T-helper 17 cell (primary cell): ENCODE data around the gene STPG2. TPM values are rescaled to one million over a fixed set of nuclear protein-coding genes. Genes with fewer than 3 reads are reported as not detected.
"Not testable (repeated sequence)": the region's sequence is repeated elsewhere in the genome, so short reads cannot be mapped to it uniquely, and the experiment has no call there.

Experiments
- ATAC-seq: fragments of 150-1000 bp; cut with Tn5 transposase; 2 replicates; pipeline ENCODE4 v1.10.0; 2021; ENCODE audit warnings: mild to moderate bottlenecking, moderate library complexity
- DNase-seq, 3 donors: peaks; one replicate each; pipeline versions ENCODE4 v3.0.0 to v3.0.0-alpha.2; 2020 to 2021
- H3K9me3 ChIP-seq: one replicate; pipeline ENCODE4 v1.7.0; 2013; ENCODE audit warnings: low read length, mild to moderate bottlenecking; ENCODE audit not compliant: control insufficient read depth, poor library complexity, severe bottlenecking
- H3K27ac Mint-ChIP-seq: one replicate; pipeline ENCODE4 v1.8.0; 2022; ENCODE audit warnings: mild to moderate bottlenecking, moderate library complexity, mixed read lengths
- H3K27me3 Mint-ChIP-seq: one replicate; pipeline ENCODE4 v1.8.0; 2022; ENCODE audit warnings: mixed read lengths
- H3K36me3 Mint-ChIP-seq: one replicate; pipeline ENCODE4 v1.8.0; 2022; ENCODE audit warnings: low read depth, mixed read lengths
- H3K4me1 Mint-ChIP-seq: one replicate; pipeline ENCODE4 v1.8.0; 2022; ENCODE audit warnings: mild to moderate bottlenecking, mixed read lengths
- H3K4me3 Mint-ChIP-seq: one replicate; pipeline ENCODE4 v1.8.0; 2022; ENCODE audit warnings: mild to moderate bottlenecking, moderate library complexity, mixed read lengths
- total RNA-seq, 4 donors: library from RNA in 2 of 4; stranded (reverse) in 2 of 4; gene quantifications; one replicate each; pipeline ENCODE4 v1.2.3 and lab custom pipeline; 2022 to 2026

STPG2 gene
- total RNA-seq, 2 donors from 2014 or later, result 0.17 to 0.21 TPM

GRCh38 chr4:97664741-97665140 is 478.5 kb downstream of the STPG2 start:
- Mint-ChIP-seq H3K27ac (no peak overlapping the region), H3K36me3 (no peaks in the 10 kb centered on the region), H3K4me1 (no peaks in the 10 kb centered on the region), H3K4me3 (no peak overlapping the region), H3K27me3 (no peaks in the 10 kb centered on the region)
- no peaks in the 10 kb centered on the region for H3K9me3 ChIP-seq
- DNase-seq (no peak), ATAC-seq (no peak)

- H3K27me3 Mint-ChIP-seq, result no peaks in the 10 kb centered on the region
- no peaks in the 10 kb centered on the region for H3K9me3 ChIP-seq
- ATAC-seq (no peak), DNase-seq (no peak)
- no peak overlapping the region for H3K4me3 Mint-ChIP-seq
- H3K27ac Mint-ChIP-seq, result no peak overlapping the region
- no peaks in the 10 kb centered on the region for H3K4me1 Mint-ChIP-seq
- H3K36me3 Mint-ChIP-seq, result no peaks in the 10 kb centered on the region
Measured at GRCh38 chr4:97662133-97662532, 481.1 kb downstream of the STPG2 start.

GRCh38 chr4:97656044-97656720 is 487.1 kb downstream of the STPG2 start:
- H3K9me3 ChIP-seq, result no peaks in the 10 kb centered on the region
- no peaks in the 10 kb centered on the region for H3K4me1 Mint-ChIP-seq
- no peaks in the 10 kb centered on the region for H3K27me3 Mint-ChIP-seq
- DNase-seq, result no peak
- no peak overlapping the region for H3K4me3 Mint-ChIP-seq
- no peaks in the 10 kb centered on the region for H3K36me3 Mint-ChIP-seq
- ATAC-seq, result no peak
- H3K27ac Mint-ChIP-seq, result no peak overlapping the region

- DNase-seq (no peak), ATAC-seq (no peak)
- H3K27ac Mint-ChIP-seq, result no peak overlapping the region
- no peak overlapping the region for H3K4me3 Mint-ChIP-seq
- no peaks in the 10 kb centered on the region for H3K9me3 ChIP-seq
- H3K36me3 Mint-ChIP-seq, result no peaks in the 10 kb centered on the region
- no peaks in the 10 kb centered on the region for H3K4me1 Mint-ChIP-seq
- H3K27me3 Mint-ChIP-seq, result no peaks in the 10 kb centered on the region
Measured at GRCh38 chr4:97653701-97654100, 489.6 kb downstream of the STPG2 start.

- H3K36me3 Mint-ChIP-seq, result no peaks in the 10 kb centered on the region
- no peak for ATAC-seq
- H3K27me3 Mint-ChIP-seq, result no peaks in the 10 kb centered on the region
- H3K4me3 Mint-ChIP-seq, result no peak overlapping the region
- H3K4me1 Mint-ChIP-seq, result no peaks in the 10 kb centered on the region
- DNase-seq, result no peak
- H3K27ac Mint-ChIP-seq, result no peak overlapping the region
- no peaks in the 10 kb centered on the region for H3K9me3 ChIP-seq
Measured at GRCh38 chr4:97646997-97647396, 496.3 kb downstream of the STPG2 start.

- no peak for ATAC-seq
Measured at GRCh38 chr4:97645071-97645821, 498.0 kb downstream of the STPG2 start.

GRCh38 chr4:97643179-97643578 is 500.1 kb downstream of the STPG2 start:
- Mint-ChIP-seq H3K4me1 (no peaks in the 10 kb centered on the region), H3K27ac (no peak overlapping the region), H3K27me3 (no peaks in the 10 kb centered on the region), H3K36me3 (no peaks in the 10 kb centered on the region), H3K4me3 (no peak overlapping the region)
- ATAC-seq (no peak), DNase-seq (no peak)
- no peaks in the 10 kb centered on the region for H3K9me3 ChIP-seq

More at GRCh38 chr4:97645071-97645821, 498.0 kb downstream of the STPG2 start:
- H3K27ac Mint-ChIP-seq, result no peak overlapping the region
- no peak overlapping the region for H3K4me3 Mint-ChIP-seq
- DNase-seq, result no peak
- H3K27me3 Mint-ChIP-seq, result no peaks in the 10 kb centered on the region
- H3K36me3 Mint-ChIP-seq, result no peaks in the 10 kb centered on the region
- H3K4me1 Mint-ChIP-seq, result no peaks in the 10 kb centered on the region
- no peaks in the 10 kb centered on the region for H3K9me3 ChIP-seq

- Mint-ChIP-seq H3K4me1 (no peaks in the 10 kb centered on the region), H3K4me3 (no peak overlapping the region), H3K36me3 (no peaks in the 10 kb centered on the region), H3K27ac (no peak overlapping the region), H3K27me3 (no peaks in the 10 kb centered on the region)
- no peak for DNase-seq
- no peak for ATAC-seq
- no peaks in the 10 kb centered on the region for H3K9me3 ChIP-seq
Measured at GRCh38 chr4:97639961-97640360, 503.3 kb downstream of the STPG2 start.

GRCh38 chr4:97633831-97634230 is 509.4 kb downstream of the STPG2 start:
- not testable (repeated sequence) for H3K4me3 Mint-ChIP-seq, H3K36me3 Mint-ChIP-seq, H3K27me3 Mint-ChIP-seq, DNase-seq, ATAC-seq, H3K27ac Mint-ChIP-seq, H3K4me1 Mint-ChIP-seq, H3K9me3 ChIP-seq

- no peaks in the 10 kb centered on the region for H3K4me1 Mint-ChIP-seq
- no peaks in the 10 kb centered on the region for H3K27me3 Mint-ChIP-seq
- no peaks in the 10 kb centered on the region for H3K9me3 ChIP-seq
- DNase-seq (no peak), ATAC-seq (no peak)
- no peaks in the 10 kb centered on the region for H3K36me3 Mint-ChIP-seq
- no peak overlapping the region for H3K27ac Mint-ChIP-seq
- H3K4me3 Mint-ChIP-seq, result no peak overlapping the region
Measured at GRCh38 chr4:97627750-97628149, 515.5 kb downstream of the STPG2 start.

- Mint-ChIP-seq H3K4me3 (no peak overlapping the region), H3K27ac (no peak overlapping the region), H3K27me3 (no peaks in the 10 kb centered on the region), H3K36me3 (no peaks in the 10 kb centered on the region), H3K4me1 (no peaks in the 10 kb centered on the region)
- no peak for DNase-seq
- no peak for ATAC-seq
- no peaks in the 10 kb centered on the region for H3K9me3 ChIP-seq
Measured at GRCh38 chr4:97624204-97624603, 519.1 kb downstream of the STPG2 start.

GRCh38 chr4:97605932-97606331 is 537.3 kb downstream of the STPG2 start:
- H3K27ac Mint-ChIP-seq, result no peak overlapping the region
- no peaks in the 10 kb centered on the region for H3K9me3 ChIP-seq
- no peaks in the 10 kb centered on the region for H3K36me3 Mint-ChIP-seq
- H3K27me3 Mint-ChIP-seq, result no peaks in the 10 kb centered on the region
- no peaks in the 10 kb centered on the region for H3K4me1 Mint-ChIP-seq
- DNase-seq (no peak), ATAC-seq (no peak)
- H3K4me3 Mint-ChIP-seq, result no peak overlapping the region

GRCh38 chr4:97593248-97593647 is 550.0 kb downstream of the STPG2 start:
- H3K4me3 Mint-ChIP-seq, result no peak overlapping the region
- no peaks in the 10 kb centered on the region for H3K4me1 Mint-ChIP-seq
- no peak for DNase-seq
- H3K27me3 Mint-ChIP-seq, result no peaks in the 10 kb centered on the region
- H3K9me3 ChIP-seq, result no peaks in the 10 kb centered on the region
- H3K36me3 Mint-ChIP-seq, result no peaks in the 10 kb centered on the region
- no peak overlapping the region for H3K27ac Mint-ChIP-seq
- ATAC-seq, result no peak

- H3K27me3 Mint-ChIP-seq, result no peaks in the 10 kb centered on the region
- no peak overlapping the region for H3K27ac Mint-ChIP-seq
- DNase-seq, result no peak
- no peaks in the 10 kb centered on the region for H3K9me3 ChIP-seq
- H3K4me1 Mint-ChIP-seq, result no peaks in the 10 kb centered on the region
- H3K36me3 Mint-ChIP-seq, result no peaks in the 10 kb centered on the region
- ATAC-seq, result no peak
- no peak overlapping the region for H3K4me3 Mint-ChIP-seq
Measured at GRCh38 chr4:97590266-97590665, 553.0 kb downstream of the STPG2 start.
